Upper lobe of right lung (tissue), 1 donor: ENCODE measurements around the gene FAM171A1. TPM values are rescaled to one million over a fixed set of nuclear protein-coding genes. Genes with fewer than 3 reads are reported as not detected.

Experiments
- ATAC-seq: fragments of 200-7000 bp; cut with Tn5 transposase; one replicate; pipeline ENCODE4 v1.9.1; 2020; ENCODE audit warnings: mild to moderate bottlenecking, moderate library complexity
- DNase-seq: peaks from one replicate; pipeline ENCODE4 v3.0.0-alpha.2; 2020
- H3K27ac ChIP-seq: fragments of 200-600 bp; one replicate; pipeline ENCODE4 v1.8.0; 2022
- H3K27me3 ChIP-seq: fragments of 200-600 bp; one replicate; pipeline ENCODE4 v1.8.0; 2022; ENCODE audit warnings: mild to moderate bottlenecking
- H3K36me3 ChIP-seq: fragments of 200-600 bp; one replicate; pipeline ENCODE4 v1.8.0; 2022
- H3K4me1 ChIP-seq: fragments of 200-600 bp; one replicate; pipeline ENCODE4 v1.8.0; 2022
- H3K4me3 ChIP-seq: fragments of 200-600 bp; one replicate; pipeline ENCODE4 v1.8.0; 2022; ENCODE audit warnings: mild to moderate bottlenecking
- H3K9me3 ChIP-seq: fragments of 200-600 bp; one replicate; pipeline ENCODE4 v1.8.0; 2022
- intact Hi-C: fragments of 100-400 bp; cut with DNase I; formaldehyde crosslinking; loops from one replicate; pipeline ENCODE4 v1.11.0; 2022
- total RNA-seq: library from RNA; stranded (reverse); fragmentation: NEBNext Ultra II Directional; extraction: Animal tissue kit (Norgen Biotek cat#: 25700); gene quantifications from one replicate; pipeline ENCODE4 v1.2.1, GENCODE V29; 2021
- TF ChIP-seq, protein P1 (sequence below): fragments of 200-600 bp; IDR thresholded peaks from one replicate; pipeline ENCODE4 v1.8.0; 2022; ENCODE audit warnings: antibody characterized with exemption
- donor health status: DM: no; HTN: yes; CAD: no; lungs with severe emphysema.

The FAM171A1 gene
- total RNA-seq, 1 donor from 2014 or later: 17.3 TPM

- Histone ChIP-seq H3K4me1 (no peaks in the 10 kb centered on the region), H3K27ac (no peak overlapping the region), H3K27me3 (no peaks in the 10 kb centered on the region), H3K9me3 (no peaks in the 10 kb centered on the region), H3K4me3 (no peak overlapping the region), H3K36me3 (no peaks in the 10 kb centered on the region)
- DNase-seq (no peak), ATAC-seq (no peak)
- TF ChIP-seq, protein P1, sequence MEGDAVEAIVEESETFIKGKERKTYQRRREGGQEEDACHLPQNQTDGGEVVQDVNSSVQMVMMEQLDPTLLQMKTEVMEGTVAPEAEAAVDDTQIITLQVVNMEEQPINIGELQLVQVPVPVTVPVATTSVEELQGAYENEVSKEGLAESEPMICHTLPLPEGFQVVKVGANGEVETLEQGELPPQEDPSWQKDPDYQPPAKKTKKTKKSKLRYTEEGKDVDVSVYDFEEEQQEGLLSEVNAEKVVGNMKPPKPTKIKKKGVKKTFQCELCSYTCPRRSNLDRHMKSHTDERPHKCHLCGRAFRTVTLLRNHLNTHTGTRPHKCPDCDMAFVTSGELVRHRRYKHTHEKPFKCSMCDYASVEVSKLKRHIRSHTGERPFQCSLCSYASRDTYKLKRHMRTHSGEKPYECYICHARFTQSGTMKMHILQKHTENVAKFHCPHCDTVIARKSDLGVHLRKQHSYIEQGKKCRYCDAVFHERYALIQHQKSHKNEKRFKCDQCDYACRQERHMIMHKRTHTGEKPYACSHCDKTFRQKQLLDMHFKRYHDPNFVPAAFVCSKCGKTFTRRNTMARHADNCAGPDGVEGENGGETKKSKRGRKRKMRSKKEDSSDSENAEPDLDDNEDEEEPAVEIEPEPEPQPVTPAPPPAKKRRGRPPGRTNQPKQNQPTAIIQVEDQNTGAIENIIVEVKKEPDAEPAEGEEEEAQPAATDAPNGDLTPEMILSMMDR: no peak
- intact Hi-C loops: no loop called here
Observed at GRCh38 chr10:15331461-15331860, 39.6 kb downstream of the FAM171A1 start.

GRCh38 chr10:15329437-15329836 is 41.7 kb downstream of the FAM171A1 start:
- H3K9me3 ChIP-seq: no peaks in the 10 kb centered on the region
- TF ChIP-seq, protein P1: no peak
- intact Hi-C loops: no loop called here
- ATAC-seq: no peak
- no peak overlapping the region for H3K27ac ChIP-seq
- H3K4me3 ChIP-seq: no peak overlapping the region
- peaks cover 3% of the 10 kb centered on the region for H3K4me1 ChIP-seq
- H3K27me3 ChIP-seq: no peaks in the 10 kb centered on the region
- no peak for DNase-seq
- no peaks in the 10 kb centered on the region for H3K36me3 ChIP-seq

GRCh38 chr10:15325944-15326284 is 45.2 kb downstream of the FAM171A1 start:
- intact Hi-C loops: no loop called here
- DNase-seq: no peak
- Histone ChIP-seq H3K9me3 (no peaks in the 10 kb centered on the region), H3K4me3 (no peak overlapping the region), H3K27me3 (no peaks in the 10 kb centered on the region), H3K4me1 (peaks cover 17% of the 10 kb centered on the region), H3K27ac (no peak overlapping the region), H3K36me3 (no peaks in the 10 kb centered on the region)
- ATAC-seq: no peak
- TF ChIP-seq, protein P1: no peak

DNA sequence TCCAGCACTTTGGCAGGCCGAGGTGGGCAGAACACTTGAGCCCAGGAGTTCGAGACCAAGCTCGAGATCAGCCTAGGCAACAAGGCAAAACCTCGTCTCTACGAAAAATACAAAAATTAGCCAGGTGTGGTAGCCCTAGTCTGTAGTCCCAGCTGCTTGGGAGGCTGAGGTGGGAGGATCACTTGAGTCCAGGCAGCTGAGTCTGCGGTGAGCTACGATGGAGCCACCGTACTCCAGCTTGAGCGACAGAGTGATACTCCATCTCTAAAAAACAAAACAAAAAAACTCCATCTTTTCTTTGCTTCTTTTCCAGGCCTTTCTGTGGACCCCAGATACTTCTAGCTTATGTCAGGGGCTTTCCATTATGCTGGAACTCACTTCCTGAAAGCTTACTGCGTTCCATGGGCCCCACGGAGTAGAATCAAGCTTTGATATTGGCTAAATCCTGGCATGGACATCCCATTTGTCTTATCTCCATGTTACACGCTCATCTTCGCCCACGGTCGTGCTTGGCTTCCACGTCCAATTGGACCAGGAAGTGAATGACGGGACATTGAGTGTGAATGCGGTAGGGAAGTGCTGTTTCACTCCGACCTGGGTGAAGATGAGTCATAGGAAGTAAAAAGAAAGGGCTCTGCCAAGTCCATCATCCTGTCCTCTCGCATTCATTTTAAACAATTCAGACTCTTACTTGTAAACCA is 45.7 kb downstream of the FAM171A1 start:
- DNase-seq (no peak), ATAC-seq (peak; percentile 51)
- Histone ChIP-seq H3K27ac (no peak overlapping the region), H3K36me3 (no peaks in the 10 kb centered on the region), H3K9me3 (no peaks in the 10 kb centered on the region), H3K4me1 (peaks cover 22% of the 10 kb centered on the region), H3K4me3 (no peak overlapping the region), H3K27me3 (no peaks in the 10 kb centered on the region)
- TF ChIP-seq, protein P1: no peak
- intact Hi-C loops: no loop called here

DNA sequence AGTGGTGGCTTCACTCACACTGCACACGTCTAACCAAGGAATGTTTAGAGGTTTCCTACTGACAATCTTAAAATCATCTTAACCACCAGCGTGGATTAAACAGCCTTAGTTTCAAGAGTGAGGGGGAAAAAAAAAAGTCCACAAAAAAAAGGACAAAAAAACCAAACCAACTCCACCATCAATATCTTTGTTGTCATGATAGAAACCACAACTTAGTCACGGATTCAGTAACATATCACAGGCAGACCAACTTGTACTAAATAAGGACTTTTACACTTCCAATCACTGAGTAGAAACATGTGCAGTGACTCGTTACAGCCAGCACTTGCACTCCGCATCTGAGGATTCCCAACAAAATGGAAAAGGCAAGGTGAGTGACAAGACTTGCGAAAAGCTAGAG is 46.5 kb downstream of the FAM171A1 start:
- intact Hi-C loops: no loop called here
- no peak for DNase-seq
- Histone ChIP-seq H3K9me3 (no peaks in the 10 kb centered on the region), H3K4me3 (no peak overlapping the region), H3K36me3 (no peaks in the 10 kb centered on the region), H3K27me3 (no peaks in the 10 kb centered on the region), H3K4me1 (peaks cover 24% of the 10 kb centered on the region), H3K27ac (no peak overlapping the region)
- no peak for ATAC-seq
- TF ChIP-seq, protein P1: no peak

GRCh38 chr10:15324113-15324512 is 47.0 kb downstream of the FAM171A1 start:
- intact Hi-C loops: no loop called here
- Histone ChIP-seq H3K4me3 (no peak overlapping the region), H3K27ac (no peak overlapping the region), H3K36me3 (no peaks in the 10 kb centered on the region), H3K4me1 (peaks cover 24% of the 10 kb centered on the region), H3K27me3 (no peaks in the 10 kb centered on the region), H3K9me3 (no peaks in the 10 kb centered on the region)
- DNase-seq (no peak), ATAC-seq (no peak)
- TF ChIP-seq, protein P1: no peak
